IPS-NIHi11 (cell line): ENCODE data around the gene NKX6-2.

Experiments used
- DNase-seq: peaks from one replicate; pipeline ENCODE4 v3.0.0; 2012; ENCODE audit warnings: mixed read lengths, low spot score

Gene NKX6-2

GRCh38 chr10:132737390-132738048 lies 48.4 kb downstream of the NKX6-2 start:
- DNase-seq: no peak

GRCh38 chr10:132735923-132736391 lies 50.0 kb downstream of the NKX6-2 start:
- no peak for DNase-seq

GRCh38 chr10:132735341-132735775 lies 50.6 kb downstream of the NKX6-2 start:
- DNase-seq: no peak

- no peak for DNase-seq
Observed at GRCh38 chr10:132733926-132734325, 52.0 kb downstream of the NKX6-2 start.
